Endothelial cell of umbilical vein (primary cell): ENCODE data around the gene LMO4.
A peak's percentile ranks its signal among the peaks of the same experiment; 100 is the strongest.

Experiments
- CTCF ChIP-seq, 2 donors: IDR thresholded peaks; 1 replicate in 1 of 2; 2 replicates in 1 of 2; pipeline ENCODE4 v1.5.1; 2011; ENCODE audit warnings: low read length in 2 of 2, mild to moderate bottlenecking in 2 of 2, moderate library complexity in 2 of 2, control low read depth in 1 of 2, inconsistent platforms in 1 of 2, low read depth in 1 of 2; ENCODE audit not compliant: insufficient read depth in 1 of 2; ENCODE audit errors: extremely low read depth in 1 of 2
- EZH2 ChIP-seq: IDR thresholded peaks from 2 replicates; pipeline ENCODE4 v1.6.1; 2012; ENCODE audit warnings: borderline replicate concordance, low read depth, mild to moderate bottlenecking, moderate library complexity, low read length, inconsistent platforms; ENCODE audit not compliant: severe bottlenecking
- GATA2 ChIP-seq: IDR thresholded peaks from 2 replicates; pipeline ENCODE4 v1.7.0; 2011; ENCODE audit warnings: low read depth, mild to moderate bottlenecking, moderate library complexity, mixed read lengths, low read length; ENCODE audit not compliant: insufficient read length, insufficient read depth
- MAX ChIP-seq: IDR thresholded peaks from 2 replicates; pipeline ENCODE4 v1.6.1; 2011; ENCODE audit not compliant: insufficient read depth, insufficient read length
- MYC ChIP-seq: IDR thresholded peaks from one replicate; pipeline ENCODE4 v1.6.1; 2011; ENCODE audit warnings: mild to moderate bottlenecking, low read depth, low read length
- POLR2A ChIP-seq: IDR thresholded peaks from 2 replicates; pipeline ENCODE4 v1.6.1; 2012; ENCODE audit warnings: low read depth, mild to moderate bottlenecking, control low read depth, low read length

GRCh38 chr1:87334351-87335174, 5.9 kb downstream of the LMO4 start:
- TF ChIP-seq CTCF (IDR thresholded peaks at IDR 0.05; ENCODE audit: extremely low read depth in 1 of 2, insufficient read depth in 1 of 2, low read depth in 1 of 2, low read length in 2 of 2) (no peak), EZH2 (no peak), POLR2A (no peak), GATA2 (peak; percentile 56), MAX (no peak), MYC (no peak)
